Measurements from ENCODE around the gene APOA5. TPM values are rescaled to one million over a fixed set of nuclear protein-coding genes. Genes with fewer than 3 reads are reported as not detected.
"Not testable (repeated sequence)": the region's sequence is repeated elsewhere in the genome, so short reads cannot be mapped to it uniquely, and the experiment has no call there.

APOA5 gene, protein sequence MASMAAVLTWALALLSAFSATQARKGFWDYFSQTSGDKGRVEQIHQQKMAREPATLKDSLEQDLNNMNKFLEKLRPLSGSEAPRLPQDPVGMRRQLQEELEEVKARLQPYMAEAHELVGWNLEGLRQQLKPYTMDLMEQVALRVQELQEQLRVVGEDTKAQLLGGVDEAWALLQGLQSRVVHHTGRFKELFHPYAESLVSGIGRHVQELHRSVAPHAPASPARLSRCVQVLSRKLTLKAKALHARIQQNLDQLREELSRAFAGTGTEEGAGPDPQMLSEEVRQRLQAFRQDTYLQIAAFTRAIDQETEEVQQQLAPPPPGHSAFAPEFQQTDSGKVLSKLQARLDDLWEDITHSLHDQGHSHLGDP
- 0.23 TPM in 1 of 2 replicates, not detected in the other for total RNA-seq (2014; rRNA removed; shearing (Covaris generic))
- polyA plus RNA-seq (2015; cell fraction: cytosol; rRNA removed): 0.45 TPM in 1 of 2 replicates, not detected in the other
- polyA plus RNA-seq (2015; cell fraction: nucleus; rRNA removed): 0.14 and 0.20 TPM in 2 replicates

DNA sequence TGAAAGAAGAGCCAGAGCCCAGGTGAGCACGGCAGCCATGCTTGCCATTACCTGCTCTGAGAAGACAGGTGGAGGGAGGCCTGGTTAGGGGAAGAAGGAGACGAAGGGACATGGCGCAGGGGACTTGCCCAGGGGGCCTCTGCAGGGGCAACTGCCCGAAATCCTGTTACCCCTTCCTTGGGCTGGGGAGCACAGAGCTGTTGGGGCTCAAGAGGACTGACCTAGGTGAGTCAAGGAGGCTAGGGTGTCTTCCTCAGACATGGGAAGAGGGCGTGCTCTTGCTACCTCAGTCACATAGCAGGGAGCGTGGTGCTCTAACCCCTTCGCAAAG, at the start of gene APOA5:
Gene APOA5, minus strand, starts transcription at position 67 of the 331 bp plus-strand sequence. Its CDS starts 19 bp downstream, at position 48.
- no peak for DNase-seq (ENCODE audit: low read depth)

- DNase-seq (ENCODE audit: low read depth): no peak
Observed at GRCh38 chr11:116840746-116841296, 49.1 kb upstream of the APOA5 start.

GRCh38 chr11:116840224-116840745, 48.6 kb upstream of the APOA5 start:
- DNase-seq (ENCODE audit: low read depth): no peak

- no peak for DNase-seq (ENCODE audit: low read depth)
Observed at GRCh38 chr11:116838321-116839084, 46.8 kb upstream of the APOA5 start.

DNA sequence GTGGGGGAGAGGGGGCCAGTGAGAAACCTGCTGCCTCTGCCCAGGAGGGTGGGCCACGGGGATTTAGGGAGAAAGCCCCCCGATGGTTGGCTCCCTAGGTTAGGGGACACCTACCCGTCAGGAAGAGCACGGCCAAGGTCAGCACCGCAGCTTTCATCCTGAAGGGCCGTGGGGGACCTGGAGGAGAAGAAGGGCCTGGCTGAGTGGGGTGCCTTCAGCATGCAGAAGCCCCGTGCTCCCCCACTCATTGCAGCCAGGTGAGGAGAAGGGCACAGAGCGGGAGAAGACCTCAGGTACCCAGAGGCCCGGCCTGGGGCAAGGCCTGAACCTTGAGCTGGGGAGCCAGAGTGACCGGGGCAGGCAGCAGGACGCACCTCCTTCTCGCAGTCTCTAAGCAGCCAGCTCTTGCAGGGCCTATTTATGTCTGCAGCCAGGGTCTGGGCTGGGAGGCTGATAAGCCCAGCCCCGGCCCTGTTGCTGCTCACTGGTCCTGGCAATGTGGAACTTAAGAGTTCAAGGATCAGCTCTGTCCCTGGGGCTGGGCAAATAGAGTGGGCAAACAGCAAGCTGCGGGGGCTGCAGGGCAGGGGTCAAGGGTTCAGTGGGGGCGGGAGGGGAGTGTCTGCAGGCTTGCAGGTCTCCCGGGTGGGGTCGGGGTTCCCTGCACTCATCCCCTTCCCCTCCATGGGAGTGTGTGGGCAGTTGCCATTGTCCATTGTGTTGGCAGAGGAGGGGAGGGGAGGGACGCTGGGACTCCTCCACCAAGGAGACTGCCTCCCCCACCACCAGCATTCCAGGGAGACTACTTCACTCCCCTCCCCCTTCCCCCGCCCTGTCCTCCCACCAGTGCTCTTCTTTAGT, 45.8 kb upstream of the APOA5 start, which contains the start of gene APOA1:
Gene APOA1, minus strand, starts transcription at position 392 of the 861 bp plus-strand sequence. Its CDS starts 235 bp downstream, at position 157.
- DNase-seq (ENCODE audit: low read depth): no peak

GRCh38 chr11:116836632-116836991, 44.9 kb upstream of the APOA5 start:
- no peak for DNase-seq (ENCODE audit: low read depth)

DNA sequence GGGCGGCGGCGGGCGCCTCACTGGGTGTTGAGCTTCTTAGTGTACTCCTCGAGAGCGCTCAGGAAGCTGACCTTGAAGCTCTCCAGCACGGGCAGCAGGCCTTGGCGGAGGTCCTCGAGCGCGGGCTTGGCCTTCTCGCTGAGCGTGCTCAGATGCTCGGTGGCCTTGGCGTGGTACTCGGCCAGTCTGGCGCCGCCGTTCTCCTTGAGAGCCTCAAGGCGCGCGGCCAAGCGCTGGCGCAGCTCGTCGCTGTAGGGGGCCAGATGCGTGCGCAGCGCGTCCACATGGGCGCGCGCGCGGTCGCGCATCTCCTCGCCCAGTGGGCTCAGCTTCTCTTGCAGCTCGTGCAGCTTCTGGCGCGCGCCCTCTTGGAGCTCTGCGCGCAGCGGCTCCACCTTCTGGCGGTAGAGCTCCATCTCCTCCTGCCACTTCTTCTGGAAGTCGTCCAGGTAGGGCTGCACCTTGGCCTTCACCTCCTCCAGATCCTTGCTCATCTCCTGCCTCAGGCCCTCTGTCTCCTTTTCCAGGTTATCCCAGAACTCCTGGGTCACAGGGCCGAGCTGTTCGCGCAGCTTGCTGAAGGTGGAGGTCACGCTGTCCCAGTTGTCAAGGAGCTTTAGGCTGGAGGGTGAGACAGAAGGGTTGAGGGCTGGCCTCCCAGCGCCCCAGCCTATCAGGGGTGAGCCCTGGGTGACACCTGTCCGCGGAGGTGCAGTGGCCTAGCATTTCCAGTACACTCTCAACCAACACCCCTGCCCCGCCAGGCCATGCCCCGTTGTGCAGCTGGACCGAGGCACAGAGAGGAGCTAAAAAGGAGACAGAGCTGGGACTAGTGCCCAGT, 44.3 kb upstream of the APOA5 start:
- peak; percentile 96 for DNase-seq (ENCODE audit: low read depth)

- no peak for DNase-seq (ENCODE audit: low read depth)
Observed at GRCh38 chr11:116835042-116835772, 43.5 kb upstream of the APOA5 start.

GRCh38 chr11:116834535-116835041, 42.9 kb upstream of the APOA5 start:
- DNase-seq (ENCODE audit: low read depth): not testable (repeated sequence)

DNA sequence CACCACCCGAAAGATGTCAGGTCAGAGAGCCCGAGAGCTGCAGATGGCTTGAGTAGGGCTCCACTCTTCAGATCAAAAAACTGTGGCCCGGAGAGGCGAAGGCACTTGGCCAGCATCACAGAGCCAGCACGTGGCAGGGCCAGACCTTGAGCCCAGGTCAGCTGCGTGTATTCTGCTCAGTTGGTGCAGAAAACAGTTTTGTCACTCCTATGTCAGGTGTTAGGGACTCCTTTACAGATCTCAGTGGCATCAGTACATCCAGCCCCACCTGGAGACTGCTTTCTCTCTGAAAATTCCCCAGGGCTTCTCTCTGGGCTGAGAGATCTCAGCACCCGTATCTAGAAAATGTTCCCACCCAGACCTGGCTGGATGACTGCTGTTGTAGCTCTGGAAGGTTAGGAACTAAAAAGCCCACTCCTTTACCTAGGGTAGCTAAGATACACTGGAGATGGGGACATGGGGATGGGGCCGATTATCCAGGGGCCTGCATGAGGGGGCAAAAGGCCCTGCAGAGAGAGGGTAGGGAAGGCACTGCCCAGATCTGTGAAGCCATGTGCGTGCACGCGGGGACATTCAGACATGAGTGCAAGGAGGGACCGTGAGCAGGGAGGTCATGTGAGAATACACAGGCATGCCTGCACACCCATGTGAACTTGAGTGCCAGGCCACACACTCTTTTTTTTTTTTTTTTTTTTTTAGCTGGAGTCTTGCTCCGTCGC, 42.3 kb upstream of the APOA5 start:
- no peak for DNase-seq (ENCODE audit: low read depth)

DNA sequence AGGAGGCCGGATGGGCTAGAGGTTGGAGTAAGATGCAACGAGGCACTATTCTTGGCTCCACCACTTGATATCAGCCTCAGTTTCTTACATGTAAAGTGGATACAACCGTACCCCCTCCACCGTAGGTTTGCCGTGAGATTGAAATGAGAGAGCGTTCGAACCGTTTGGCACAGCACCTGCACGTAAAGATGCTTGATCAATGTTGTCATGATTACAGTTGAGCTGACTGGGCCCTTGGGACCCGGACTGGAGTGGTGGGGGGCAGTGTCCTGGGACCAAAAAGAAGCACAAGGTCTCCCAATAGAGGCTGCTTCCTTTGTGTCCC, 41.8 kb upstream of the APOA5 start:
- no peak for DNase-seq (ENCODE audit: low read depth)

GRCh38 chr11:116832350-116833290, 40.9 kb upstream of the APOA5 start:
- DNase-seq (ENCODE audit: low read depth): no peak

DNA sequence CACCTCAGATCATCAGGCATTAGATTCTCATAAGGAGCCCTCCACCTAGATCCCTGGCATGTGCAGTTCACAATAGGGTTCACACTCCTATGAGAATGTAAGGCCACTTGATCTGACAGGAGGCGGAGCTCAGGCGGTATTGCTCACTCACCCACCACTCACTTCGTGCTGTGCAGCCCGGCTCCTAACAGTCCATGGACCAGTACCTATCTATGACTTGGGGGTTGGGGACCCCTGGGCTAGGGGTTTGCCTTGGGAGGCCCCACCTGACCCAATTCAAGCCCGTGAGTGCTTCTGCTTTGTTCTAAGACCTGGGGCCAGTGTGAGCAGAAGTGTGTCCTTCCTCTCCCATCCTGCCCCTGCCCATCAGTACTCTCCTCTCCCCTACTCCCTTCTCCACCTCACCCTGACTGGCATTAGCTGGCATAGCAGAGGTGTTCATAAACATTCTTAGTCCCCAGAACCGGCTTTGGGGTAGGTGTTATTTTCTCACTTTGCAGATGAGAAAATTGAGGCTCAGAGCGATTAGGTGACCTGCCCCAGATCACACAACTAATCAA, 40.2 kb upstream of the APOA5 start:
- no peak for DNase-seq (ENCODE audit: low read depth)

GRCh38 chr11:116830184-116830912, 38.7 kb upstream of the APOA5 start:
- no peak for DNase-seq (ENCODE audit: low read depth)

- no peak for DNase-seq (ENCODE audit: low read depth)
Observed at GRCh38 chr11:116829525-116830183, 38.0 kb upstream of the APOA5 start, which contains the start of gene APOC3. Gene APOC3, plus strand, starts transcription at chr11:116829907. Its CDS starts 676 bp downstream, at chr11:116830583.
